ENCODE results near the gene TCF7L2.

Gene TCF7L2

DNA sequence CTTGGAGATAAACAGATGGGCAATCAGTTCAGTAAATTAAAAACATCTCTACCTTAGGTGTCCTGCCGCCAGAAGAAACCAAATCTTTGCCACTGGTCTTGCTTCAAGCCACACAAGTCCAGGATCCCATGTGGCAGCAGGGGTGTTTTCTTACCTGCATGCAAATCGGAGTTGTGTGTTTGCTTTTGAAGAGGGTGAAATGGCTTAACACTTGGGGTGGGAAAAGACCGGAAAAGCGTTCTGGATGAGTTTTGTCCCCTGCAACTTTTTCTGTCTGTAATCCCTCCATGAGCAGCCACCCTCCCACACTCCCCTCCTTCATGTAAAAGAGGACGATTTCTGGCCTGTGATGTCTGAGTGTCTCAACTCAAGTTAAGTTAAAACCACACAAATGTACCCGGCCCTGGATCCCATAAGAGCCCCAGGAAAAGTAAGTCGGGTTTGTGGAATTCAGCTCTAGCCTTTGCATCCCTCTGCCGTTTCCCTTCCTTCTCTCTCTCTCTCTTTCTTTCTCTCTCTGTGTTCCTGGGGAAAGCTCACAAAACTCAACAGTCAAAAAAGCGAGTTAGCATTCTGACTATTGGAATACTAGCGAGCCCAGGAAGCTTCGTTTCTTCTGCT lies 178.5 kb downstream of the TCF7L2 start:
- no peak for DNase-seq

DNA sequence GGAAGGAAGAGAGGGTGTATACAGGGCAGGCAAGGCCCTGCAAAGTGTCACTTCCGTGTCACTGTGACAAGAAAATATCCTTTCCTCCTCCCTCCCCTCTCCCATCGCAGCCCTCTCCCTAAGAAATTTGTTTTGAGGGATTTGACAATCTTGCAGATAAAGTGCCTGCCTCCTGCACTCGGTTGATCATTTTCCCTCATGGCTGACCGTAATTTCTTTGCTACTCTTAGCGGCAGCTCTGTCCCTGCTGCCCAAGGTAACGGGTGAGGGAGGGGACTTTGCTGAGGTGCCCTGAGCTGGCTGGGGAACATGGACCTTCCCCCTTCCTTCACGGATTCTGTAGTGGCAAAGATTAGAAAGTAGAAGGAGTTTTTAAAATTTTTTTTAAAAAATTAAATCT lies 179.1 kb downstream of the TCF7L2 start:
- DNase-seq: no peak

DNA sequence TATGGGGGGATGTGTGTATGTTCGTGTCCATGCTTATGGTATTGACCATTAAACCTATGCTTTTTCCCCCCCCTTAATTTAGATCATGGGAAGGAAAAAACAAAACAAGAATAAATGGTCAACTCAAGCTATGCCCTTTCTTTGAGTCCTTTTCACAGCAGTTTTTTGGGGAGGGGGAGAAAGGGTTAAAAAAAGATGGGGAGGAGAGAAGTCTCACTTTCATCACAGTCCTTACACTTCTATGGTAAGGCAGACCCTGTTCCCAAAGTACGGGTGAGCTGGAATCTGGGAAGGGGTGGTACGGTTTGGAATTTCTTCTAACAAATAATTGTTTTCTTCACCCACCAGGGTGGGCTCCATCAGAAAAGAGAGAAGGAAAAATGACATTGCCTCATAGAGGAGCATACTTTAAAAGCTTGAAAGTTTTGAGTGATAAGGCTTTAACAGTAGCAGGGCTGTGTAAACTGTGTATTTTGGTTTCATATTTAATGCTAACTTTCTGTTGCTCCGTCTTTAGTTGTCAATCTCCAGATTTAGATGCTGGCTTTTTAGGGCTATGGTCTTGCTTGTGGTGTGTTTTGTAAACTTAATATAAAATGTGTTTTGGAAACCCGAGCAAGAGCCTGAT lies 180.1 kb downstream of the TCF7L2 start:
- DNase-seq: no peak

DNA sequence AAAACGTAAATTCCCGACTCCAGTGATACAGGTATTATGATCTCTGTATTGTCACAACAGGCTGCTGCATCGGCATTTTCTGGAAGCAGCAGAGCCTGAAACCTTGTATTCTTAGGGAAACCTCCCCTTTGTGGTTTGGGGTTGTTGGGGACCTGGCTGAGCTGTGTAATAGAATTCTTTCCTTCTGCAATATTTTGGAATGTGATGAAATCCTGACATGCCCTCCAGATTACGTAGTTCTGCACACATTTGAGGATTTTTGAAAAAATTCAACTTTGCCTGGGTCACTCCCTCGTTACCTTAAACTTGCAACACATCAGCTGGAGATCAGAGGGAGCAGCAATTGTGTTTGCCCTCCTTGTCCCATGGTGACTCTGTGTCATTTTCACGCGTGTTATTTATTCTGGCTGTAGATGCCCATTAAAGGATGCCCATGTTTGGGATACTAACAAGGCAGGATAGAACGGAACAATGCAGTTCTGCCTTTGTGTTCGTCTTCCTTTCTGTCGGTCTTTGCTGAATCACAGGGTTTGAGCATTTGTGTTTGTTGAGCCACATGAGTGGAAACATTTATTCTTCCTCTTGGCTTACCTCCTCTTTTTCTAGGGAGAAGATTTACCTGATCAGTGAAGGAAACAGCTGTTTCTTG lies 181.7 kb downstream of the TCF7L2 start:
- DNase-seq: no peak

DNA sequence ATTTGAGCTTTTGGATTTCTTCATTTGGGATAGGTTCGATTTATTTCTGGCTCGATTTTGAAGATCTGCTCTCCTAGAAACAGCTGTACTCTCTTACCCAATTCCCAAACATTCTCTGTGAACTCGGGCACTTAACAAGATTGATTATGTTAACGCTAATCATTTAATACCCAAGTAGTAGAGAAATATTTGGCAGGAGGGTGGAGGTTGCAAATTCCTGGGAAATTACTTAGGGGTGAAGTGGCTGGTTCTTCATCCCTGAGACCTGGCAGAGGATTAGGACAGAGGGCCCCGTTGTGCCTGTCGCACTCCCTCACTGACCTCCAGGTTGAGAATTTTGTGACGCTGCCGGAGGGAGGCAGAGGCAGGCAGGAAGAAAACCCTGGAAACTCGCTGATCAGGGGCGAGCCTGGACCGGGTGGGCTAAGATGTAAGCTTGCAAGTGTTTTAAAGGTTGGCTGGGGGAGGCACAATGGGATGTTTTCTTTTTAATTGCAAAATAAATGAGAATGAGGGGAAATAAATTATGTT lies 182.6 kb downstream of the TCF7L2 start:
- no peak for DNase-seq

DNA sequence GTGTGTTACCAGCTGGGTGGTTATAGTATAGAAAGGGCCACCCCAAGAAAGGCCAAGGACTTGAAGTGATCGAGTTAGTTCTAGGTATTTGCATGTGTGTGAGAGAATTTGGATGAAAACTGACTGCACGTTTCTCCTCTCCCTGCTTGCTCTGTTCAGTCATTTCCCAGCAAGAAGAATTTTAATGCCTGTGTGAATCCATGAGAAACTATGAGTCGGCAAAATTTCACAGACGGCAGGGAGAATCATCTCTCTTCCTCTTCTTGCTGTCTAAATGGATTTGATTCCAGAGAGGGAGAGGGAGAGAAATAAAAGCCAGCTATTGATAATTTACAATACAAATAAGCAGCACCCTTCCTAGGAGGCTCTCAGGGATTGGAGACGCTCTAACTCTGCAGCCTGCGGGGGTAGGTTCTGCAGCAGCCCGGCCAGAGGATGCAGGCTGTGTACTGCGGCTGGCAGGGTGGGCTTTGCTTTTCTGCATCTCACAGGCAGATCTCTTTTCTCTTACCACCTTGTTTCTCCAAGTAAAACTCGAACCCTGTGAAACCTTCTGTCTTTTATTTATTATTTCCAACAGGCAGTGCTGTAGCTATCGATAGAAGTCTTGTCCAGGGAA lies 183.6 kb downstream of the TCF7L2 start:
- DNase-seq: no peak

DNA sequence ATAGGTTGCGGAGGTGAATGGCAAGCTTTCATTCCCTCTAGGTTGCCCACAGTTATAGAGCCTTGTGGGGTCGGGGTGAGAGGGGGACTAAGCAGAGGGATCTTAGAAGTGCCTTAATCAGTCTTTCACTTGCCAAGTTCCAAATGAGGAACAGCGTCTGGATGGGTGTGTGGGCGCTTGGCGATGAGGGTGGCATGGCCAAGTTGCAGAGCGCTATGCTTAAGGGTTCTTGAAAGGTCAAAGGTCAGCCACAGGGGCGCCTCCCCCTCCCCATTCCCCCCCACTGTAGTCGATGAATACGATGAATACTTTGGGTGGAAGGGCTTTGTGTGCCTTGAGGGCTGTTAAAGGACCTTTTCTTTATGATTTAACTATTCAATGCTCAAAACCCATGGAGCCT lies 185.0 kb downstream of the TCF7L2 start:
- DNase-seq: no peak

DNA sequence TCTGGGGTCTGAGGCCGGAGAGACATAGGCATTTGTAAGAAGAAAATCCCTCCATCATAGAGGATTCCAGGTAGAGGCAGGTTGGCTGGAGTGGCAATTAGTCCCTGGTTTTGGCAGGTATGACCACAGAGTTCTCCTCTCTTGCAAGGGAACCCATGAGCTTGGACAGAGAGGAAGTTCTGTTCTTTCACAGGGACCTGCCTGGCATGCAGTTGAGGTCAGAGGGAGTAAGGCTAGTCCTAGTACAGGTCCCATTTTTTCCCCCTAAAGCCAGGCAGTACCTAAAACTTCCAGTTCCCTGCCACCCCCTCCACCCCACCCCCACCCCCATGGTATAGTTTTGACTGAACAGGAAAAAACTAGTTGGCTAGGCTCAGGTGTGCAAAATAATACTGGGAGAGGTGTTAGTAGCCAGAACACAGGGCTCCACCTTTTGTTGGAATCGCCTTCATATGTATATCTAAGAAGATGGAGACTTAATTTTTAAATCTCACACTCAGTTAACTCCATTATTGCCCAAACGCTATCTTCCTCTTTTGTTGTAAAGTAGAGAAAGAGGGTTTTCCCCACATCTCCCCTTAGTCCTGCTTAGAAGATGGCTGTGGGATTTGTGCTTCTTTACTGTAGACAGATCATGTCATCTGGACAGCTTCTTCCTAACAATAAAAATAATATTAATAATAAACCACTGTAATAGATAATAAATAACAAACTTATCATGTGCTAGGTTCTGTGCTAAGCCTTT lies 188.1 kb downstream of the TCF7L2 start:
- no peak for DNase-seq

DNA sequence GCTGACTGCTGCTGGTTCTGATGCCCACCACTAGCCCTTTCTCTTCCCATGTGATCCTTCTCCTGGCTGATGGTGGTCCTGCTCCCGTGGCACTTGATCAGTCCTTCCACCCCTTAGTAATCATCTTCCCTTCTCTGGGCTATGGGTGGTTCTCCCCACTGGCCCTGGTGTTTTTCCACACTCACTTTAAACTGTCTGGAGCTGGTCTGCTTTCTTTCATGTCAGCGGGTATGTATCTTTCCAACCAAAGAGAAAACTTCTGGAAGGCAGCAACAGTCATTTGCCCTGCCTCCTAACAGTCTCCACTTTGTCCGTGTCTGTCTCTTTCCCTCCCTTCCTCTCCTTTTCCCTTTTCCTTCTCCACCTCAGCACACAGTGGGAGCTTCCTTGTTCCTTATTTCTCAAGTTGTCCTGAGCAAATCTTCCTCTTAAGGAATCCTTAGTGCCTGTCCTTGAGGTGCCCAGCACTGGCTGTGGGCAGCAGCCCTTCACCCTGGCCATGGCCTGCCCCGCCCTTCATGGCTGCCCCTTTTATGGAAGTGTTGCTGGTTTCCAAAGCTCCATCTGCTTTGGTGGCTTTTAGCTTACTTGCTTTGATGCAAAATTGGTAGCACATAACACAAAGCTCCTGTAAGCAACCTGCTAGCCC lies 189.0 kb downstream of the TCF7L2 start:
- DNase-seq: no peak

DNA sequence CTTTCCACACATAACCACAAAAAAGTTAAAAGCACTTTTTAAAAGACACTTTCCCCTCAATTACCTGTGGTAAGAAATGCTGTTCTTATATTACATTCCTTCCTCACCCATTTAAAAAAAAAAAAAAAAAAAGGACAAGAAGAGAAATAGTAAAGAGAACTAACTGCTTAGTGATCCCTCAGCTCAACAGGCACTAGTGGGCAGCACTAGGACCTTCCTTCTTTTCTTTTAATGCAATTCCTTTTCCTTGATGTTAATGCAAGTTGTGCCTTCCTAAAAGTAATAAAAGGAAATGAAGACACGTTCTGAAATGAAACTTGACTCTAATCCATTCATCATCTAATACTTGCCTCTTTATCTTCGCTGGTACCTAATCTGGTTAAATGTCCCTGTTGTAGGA lies 189.7 kb downstream of the TCF7L2 start:
- no peak for DNase-seq

DNA sequence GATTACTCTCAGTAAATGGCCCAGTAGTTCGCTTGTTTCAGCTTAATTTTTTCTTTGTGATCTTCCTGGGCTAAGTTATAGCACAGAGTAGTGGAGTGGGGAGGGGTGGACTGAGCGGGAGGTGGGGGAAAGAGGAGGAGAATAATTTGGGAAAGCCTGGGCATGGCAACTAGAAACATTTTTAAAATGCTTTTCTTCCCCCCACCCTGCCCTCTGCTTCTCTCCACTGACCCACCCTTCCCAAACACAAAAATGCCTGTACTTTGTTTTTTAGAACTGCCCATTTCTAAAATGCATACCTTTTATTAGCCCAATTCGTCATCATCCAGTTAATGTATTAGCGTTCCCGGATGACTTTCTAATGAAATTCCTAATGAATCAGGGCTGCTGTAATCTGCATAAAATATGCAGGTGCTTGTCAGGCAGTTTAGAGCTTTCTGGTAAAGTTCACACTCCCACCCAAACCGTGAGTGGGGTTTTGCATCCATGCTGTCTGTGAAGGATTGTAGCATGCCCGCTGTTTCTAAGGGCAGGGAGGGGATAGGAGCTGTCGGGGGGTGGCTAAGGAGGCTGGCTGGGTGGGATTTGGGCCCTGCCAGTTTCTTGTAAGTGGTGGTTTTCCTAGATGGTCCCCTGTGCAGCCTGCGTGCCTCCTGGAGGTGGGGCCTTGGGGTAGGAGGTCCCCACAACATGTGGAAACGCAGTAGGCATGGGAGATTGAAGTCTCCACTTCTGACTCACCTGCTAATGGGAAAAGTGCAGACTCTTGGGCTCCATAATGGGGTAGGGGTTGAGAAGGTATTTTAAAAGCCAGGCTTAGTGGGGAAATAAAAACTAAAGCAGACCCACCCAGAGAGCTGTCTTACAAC lies 190.3 kb downstream of the TCF7L2 start:
- no peak for DNase-seq

DNA sequence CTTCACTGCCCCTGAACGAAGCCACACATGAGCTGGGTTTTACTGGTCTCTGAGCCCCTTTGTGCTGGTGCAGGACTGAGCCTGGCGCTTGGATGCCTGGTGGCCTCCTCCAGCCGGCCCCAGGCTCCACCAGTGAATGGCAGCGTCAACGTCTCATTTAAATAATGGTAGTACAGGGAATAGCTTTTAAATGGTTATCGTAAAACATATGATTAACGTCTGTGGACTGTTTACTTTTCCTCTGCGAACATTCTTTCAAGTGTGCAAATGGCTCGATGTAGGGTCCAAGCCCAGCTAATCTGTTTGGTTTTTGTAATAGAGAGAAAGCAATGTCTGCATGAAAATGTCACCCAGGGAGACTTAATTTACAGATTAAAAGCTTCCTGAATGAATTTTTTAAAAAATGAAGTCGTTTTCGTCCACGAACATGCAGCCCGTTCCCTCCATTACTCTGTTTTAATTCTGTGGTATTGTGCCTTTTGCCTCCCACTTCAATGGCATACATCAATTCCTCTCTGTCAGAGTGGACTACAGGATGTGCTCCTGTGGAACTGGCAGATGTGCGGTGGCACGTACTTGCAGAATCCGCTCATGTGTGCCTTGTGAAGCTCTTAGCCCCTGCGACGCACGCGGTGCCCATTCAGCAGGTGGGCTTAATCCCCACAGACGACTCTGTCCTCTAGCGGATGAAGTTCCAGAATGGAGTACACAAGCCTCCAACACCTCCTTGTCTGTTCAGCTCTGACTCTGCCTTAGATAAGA lies 192.7 kb downstream of the TCF7L2 start:
- DNase-seq: peak; percentile 30

DNA sequence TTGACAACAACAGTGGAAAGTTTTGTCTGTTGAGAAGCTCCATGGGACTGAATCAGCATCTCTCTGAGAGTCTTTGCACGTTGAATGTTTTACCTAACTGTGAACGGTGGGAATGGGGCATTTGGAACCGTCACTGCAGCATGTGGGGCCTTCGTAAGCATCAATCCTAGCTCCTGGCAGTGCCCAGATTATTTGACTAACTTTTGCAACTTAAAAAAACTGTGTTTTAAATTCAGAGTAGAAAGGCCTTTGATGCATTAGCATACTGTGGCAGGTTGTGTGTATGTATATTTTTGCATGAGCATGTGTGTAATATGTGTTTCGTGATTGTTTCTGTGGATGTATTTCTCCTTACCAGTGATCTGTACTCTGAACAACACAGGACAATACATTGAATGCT lies 194.5 kb downstream of the TCF7L2 start:
- no peak for DNase-seq

DNA sequence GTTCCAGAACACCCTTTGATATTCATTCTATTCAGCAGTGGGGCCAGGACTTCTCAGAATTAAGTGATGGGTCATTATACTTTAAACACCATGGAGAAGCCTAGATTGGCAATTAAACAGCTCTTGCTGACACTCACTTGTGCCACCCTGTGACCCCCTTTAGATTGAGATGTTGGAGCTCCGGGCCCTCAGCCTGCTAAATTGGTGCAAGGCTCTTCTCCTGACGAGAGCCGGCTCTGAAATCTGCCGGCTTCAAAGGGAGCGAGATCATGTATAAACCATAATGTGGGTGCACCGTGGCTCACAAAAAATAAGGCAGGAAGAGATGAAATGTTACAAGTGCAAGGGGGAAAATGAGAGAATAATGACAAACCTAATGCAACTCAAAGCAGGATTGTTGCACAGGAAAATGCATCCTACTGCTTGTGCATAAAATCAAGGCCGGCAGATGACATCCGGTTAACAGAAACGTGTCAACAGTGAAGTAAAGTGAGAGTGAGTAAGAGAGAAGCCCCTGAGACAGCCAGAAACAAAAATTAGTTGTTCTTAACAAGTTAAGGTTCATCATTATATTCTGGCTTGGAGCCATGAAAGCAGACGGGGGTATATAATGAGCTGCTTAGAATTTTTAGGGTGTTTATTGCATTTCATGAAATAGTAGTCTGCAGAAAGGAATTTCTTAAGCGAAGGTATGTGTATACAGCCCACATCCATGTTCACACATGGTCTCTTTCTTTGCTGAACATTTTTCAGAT lies 198.2 kb downstream of the TCF7L2 start:
- DNase-seq: no peak

DNA sequence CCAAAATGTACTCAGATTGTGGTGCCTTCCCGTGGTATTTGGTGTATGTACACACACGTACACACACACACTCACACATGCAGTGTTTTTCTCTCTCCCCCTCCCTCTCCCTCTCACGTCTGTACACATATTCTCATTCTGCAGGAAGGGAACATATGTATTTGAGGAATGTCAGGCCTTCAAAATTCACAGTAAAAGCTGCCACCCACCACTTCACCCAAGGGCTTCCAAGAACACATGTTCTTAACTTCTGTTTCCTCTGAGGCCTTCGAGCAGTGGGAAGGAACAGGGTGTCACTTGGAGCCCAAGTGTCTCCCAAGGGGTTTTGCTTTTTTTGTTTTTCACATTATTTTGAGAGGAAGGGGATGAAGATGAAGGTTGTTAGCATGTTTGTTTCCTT lies 198.9 kb downstream of the TCF7L2 start:
- DNase-seq: no peak

DNA sequence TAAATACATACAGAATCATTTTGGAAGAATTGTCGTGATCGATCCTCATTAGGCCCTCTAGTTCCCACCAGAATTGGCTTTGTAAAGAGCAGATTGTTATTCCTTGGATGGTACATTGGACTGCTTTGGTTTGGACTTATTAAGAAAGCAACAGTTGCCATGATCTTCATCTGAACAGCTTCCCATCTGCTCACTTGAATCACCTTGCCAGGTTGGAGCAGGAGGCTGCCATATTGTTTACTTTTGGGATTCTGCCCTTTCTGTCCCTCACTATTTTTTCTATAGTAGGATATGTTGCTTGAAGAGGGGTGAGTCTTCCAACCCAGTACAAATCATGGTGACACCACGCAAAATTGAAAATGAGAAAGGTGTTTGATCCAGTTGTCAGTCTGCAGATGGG lies 199.6 kb downstream of the TCF7L2 start:
- DNase-seq: no peak

DNA sequence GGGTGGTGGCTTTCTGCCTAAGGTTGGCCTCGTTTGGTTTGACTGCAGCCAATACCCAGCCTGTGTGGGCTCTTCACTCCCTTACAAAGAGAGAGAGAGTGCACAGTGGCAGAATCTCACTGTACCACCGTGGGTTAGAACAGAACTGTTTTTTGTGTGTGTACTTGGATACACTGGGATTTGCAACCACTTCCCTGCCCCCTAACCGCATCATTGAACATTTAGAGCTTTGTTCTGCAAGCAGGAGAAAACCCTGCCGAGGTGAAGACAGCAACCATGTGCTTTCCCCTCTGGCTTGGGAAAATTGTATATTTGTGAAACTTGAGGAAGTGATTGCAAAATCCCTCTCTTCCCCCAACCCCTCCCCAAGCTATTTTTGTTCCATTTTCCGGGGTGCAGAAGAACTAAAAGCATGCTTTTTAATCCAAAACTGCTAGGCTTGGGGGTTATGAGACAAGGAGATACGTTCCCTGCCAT lies 201.2 kb downstream of the TCF7L2 start:
- no peak for DNase-seq

DNA sequence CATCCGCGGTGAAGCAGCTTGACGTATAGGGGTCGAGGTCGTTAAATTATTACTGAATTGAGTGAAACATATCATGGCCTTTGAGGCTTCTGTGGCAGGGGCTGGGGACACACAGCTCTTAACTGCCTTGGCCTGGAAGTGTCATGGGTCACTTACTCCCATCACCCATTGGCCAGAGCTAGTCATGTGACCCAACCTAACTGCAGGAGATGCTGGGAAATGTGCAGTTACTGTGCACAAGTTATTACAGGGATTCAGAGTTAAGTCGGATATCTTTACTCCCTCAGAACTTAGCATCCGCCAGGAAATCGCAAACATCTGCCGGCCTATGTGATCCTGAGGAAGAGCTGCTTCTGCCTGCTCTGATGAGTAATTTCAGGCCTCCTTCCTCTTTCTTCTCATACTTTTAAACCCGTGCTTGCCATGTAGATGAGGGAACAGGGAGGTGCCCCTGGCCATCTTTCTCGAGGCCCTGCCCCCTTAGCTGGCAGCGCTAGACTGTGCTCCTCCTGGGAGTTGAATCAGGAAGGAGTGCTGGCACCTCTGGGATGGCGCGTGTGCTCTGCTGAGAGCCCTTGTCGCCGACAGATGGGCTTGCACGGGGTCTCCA lies 203.6 kb downstream of the TCF7L2 start:
- DNase-seq: no peak

DNA sequence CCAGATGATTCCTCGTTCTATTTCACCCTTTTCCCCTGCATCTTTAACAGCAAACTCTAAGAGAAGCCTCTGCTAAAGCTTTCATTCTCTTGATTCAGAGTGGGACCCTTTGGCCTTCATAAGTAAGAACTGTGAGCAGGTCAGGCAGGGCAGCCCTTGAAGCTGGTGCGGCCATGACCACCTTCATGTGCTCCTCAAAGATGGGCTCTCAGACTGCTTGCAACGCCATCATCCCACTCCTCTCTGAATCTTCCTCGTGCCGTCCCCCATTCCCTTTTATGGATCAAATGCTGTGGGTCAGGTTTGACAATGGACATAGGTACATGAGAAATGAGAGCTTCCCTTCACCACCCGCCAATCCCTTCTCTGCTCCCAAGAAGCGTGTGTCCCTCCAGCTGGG lies 207.4 kb downstream of the TCF7L2 start:
- no peak for DNase-seq

Measured in NCI-H1092 (cell line).